Retina (tissue), 1 donor: ENCODE measurements around the gene SYP.
"Not testable (repeated sequence)": the region's sequence is repeated elsewhere in the genome, so short reads cannot be mapped to it uniquely, and the experiment has no call there.

Experiments
- DNase-seq: peaks from one replicate; pipeline ENCODE4 v3.0.0-alpha.2; 2016

SYP gene

DNA sequence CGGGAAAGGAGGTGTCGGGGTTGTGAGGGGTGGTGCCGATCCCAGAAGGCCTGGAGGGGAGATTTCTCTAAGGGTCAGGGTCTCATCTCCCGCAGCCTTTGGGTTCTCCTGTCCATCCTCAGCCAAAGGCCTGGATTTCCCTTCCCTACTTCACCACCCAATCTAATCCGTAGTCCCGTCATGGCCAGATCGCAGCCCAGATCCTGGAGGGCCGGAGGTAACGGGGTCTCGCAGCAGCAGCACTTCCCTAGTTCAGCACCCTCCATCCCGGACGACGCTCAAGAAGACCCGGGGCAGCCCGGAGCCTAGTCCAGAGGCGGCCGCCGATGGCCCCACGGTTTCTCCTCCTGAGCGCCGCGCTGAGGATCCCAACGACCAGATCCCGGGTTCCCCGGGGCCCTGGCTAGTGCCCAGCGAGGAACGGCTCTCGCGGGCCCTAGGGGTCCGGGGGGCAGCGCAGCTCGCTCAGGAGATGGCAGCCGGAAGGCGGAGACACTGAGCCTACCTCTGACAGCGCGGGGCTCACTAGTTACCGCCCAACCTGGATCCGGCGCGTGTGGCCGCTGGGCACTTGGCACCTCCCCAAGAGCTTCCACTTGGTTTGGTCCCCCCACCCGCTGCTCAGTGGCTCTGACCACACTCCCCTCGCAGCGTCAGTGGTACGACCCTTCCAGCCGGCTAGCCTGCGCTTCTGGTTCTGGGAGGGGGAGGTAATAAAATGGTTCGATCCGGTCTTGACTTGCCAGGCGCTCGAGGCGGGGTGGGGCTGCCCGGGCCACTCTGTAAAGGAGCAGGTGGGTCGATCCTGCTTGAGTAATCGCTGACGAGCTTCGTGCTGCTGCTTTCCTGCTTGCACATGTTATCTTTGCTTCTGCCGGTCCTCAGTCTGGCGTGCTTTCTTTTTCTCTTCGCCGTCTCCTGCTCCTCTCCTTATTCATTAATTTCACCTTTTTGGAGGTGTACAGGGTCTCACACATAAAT, 33.8 kb downstream of the SYP start:
- peak; percentile 85 for DNase-seq

GRCh38 chrX:49164589-49165360, 35.2 kb downstream of the SYP start:
- DNase-seq, result no peak

- peak; percentile 89 for DNase-seq
Observed at GRCh38 chrX:49163555-49164419, 36.2 kb downstream of the SYP start.

- no peak for DNase-seq
Observed at GRCh38 chrX:49162620-49163019, 37.4 kb downstream of the SYP start, which contains the start of gene MAGIX. MAGIX (plus strand) TSS chrX:49162758; CDS start chrX:49162890, 132 bp downstream.

DNA sequence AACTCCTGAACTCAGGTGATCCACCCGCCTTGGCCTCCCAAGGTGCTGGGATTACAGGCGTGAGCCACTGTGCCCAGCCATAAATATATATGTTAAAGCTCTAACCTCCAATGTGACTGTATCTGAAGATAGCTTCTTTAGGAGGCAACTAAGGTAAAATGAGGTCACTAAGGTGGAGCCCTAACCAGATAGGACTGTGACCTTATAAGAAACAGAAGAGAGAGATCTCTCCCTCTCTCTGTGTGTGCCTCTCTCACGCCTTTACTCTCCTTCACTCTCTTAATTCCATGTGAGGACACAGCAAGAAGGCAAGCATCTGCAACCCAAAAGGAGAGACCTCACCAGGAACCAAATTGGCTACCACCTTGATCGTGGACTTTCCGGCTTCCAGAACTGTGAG, 38.4 kb downstream of the SYP start:
- no peak for DNase-seq

DNA sequence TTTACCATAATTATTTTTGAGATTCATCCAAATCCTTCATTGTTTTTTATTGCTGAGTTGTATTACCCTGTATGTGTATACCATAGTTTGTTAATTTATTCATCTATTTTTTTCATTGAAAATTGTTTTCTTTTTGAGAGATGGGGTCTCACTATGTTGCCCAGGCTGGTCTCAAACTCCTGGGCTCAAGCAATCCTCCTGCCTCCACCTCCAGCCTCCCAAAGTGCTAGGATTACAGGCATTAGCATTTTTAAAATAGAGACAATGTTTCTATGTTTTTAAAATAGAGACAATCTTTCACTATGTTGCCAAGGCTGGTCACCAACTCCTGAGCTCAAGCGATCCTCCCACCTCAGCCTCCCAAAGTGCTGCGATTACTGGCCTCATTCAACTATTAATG, 39.1 kb downstream of the SYP start:
- DNase-seq, result no peak

DNA sequence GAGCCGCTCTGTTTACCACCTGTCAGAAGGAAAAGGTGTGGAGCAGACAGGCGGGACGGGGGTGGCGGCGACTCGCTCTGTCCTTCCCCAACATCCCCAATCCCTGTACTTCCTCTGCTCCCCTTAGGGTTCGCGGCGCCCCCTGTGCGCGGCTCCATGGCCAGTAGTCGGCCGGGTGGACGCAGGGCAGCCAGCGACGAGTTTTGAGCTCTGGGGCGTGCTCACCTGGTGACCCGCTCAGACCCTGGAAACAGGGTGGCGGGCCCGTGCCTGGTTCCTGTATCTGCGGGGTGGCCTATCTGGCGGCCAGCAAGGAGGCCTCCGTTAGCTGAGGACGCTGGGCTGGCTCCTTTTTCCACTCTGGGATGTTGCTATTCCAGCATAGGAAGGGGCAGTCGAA, 42.8 kb downstream of the SYP start:
- DNase-seq, result no peak

DNA sequence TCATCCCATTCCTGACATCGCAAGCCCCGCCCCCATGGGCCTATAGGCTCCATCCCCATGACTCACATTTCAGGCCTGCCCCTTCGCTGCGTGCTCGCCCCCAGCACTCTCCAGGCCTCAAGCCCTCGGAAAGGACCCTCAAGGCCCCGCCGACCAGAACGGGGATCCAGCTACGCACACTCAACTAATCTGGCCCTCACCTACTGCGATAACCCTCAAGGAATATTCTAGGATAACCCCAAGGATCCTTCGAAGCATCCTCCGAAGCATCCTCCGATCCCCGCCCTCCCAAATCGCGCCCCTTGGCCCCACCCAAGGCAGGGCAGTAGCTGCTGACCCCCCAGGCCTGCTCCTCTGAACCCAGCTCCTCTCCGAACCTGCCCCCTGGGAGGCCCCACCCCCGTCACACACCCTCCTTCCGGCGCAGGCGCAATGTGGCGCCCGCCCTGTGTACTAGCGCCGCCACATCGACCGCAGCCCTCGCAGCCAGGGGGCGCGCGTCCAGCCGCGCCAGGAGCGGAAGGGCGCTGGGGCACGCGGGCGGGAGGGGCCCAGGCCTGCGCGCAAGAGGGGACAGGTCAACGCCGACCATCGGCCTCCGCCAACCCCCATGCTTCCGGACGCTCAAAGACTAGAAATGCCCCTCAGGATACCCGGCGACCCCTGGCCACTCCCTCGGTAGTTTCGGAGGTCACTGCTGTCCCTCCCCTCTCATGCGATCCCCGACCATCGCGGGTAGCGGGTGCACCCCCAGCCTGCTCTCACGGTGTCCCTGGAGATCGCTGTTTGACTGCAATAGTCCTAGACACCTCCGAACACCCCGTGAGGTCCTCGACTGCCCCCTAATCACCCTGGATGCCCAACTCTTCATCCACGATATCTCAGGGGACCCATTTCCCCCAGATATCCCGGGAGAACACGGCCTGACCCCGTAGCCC, 43.8 kb downstream of the SYP start:
- DNase-seq, result peak; percentile 80

DNA sequence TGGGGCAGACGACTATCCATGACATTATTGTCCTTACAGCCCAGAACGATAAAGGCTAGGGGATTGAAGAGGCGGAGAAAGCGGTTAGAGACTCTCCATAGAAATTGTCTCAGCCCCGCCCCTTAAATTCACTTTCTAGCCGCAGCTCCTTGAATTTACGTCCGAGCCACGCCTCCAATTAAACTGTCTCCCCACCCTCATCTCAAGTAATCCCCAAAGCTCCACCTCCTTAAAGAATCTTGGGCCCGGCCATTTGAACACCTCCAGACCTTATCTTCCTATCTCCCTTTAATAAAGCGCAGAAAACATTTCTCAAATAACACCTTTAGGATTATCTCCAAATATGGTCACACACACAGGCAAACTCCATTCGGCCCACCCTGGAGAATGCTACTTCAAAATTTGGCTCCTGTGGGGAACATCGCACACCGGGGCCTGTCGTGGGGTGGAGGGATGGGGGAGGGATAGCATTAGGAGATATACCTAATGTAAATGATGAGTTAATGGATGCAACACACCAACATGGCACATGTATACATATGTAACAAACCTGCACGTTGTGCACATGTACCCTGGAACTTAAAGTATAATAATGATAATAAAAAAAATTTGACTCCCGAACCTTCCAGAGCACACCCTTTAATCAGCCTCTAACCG, 44.6 kb downstream of the SYP start:
- peak; percentile 64 for DNase-seq

- no peak for DNase-seq
Observed at GRCh38 chrX:49153467-49153866, 46.5 kb downstream of the SYP start.

DNA sequence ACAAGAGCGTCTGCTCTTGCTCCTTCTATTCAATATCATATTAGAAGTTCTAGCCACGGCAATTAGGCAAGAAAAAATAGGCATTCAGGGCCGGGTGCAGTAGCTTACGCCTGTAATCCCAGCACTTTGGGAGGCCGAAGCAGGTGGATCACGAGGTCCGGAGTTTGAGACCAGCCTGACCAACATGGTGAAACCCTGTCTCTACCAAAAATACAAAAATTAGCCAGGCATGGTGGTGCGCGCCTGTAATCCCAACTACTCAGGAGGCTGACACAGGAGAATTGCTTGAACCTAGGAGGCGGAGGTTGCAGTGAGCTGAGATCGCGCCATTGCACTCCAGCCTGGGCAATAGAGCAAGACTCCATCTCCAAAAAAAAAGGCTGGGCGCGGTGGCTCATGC, 50.7 kb downstream of the SYP start:
- DNase-seq, result not testable (repeated sequence)

DNA sequence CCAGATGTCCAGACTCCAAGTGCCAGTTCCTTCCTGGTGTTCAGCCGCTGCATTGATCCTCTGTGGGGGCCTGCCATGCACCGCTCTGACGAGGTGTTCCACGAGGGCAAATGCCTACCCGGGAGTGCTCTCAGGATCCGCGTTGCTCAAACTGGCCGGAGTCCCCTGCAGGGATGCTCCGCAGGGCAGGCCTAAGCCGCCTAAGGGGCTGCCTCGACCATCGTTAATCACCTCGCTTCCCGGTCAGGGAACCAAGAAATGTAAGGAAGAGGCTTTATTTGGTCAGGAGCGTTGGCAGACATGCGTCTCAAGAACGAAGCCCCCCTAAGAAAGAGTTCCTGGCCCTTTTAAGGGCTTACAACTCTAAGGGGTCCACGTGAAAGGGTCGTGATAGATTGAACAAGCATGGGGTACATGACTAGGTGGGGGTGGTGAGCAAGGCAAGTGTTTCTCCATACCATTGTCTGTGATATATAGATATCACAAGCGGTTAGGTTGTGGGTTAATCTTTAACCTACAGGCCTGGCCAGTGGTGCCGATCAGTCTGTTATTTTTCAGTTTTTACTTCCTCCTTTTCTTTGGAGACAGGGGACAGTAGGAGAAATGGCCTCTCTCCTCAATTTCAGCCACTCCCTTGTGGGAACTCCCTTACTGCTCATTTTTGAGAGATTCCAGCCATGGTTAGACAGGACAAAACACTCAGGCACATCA, 51.4 kb downstream of the SYP start:
- DNase-seq, result not testable (repeated sequence)

GRCh38 chrX:49147936-49148335, 52.1 kb downstream of the SYP start:
- no peak for DNase-seq

- DNase-seq, result no peak
Observed at GRCh38 chrX:49147282-49147681, 52.7 kb downstream of the SYP start.

DNA sequence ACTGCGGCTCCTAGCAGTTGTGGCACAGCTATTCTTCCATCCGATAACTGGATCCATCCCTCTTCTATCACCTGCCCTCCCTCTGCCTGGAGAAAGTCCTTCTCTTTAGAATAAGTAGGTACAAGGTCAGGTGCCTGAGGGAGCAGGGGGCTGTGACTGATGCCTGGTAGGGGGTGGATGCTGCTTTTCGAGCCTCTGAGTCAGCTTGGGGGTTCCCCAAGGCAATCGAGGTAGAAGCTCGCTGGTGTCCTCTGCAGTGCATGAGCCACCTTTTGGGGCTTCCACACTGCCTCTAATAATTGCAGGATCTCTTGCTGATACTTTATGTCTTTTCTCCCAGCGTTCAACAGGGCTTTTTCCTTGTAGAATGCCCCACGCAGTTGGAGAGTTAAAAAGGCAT, 56.8 kb downstream of the SYP start:
- DNase-seq, result not testable (repeated sequence)

DNA sequence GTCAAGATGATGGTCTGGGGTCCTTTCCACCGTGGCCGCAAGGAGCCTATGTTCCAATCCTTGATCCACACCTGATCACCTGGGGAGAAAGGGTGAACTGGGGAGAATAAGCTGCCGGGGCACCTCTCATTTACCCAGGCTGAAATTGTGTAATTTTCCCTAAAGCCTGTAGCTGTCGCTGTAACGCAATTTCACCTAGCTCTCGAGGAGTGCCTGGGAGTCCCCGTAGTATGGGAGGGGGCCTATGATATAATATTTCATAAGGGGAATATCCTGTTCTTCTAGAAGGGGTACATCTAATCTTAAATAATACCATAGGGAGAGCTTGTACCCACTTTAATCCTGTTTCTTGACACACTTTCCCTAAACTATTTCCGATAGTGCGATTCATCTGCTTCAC, 57.7 kb downstream of the SYP start:
- DNase-seq, result not testable (repeated sequence)

DNA sequence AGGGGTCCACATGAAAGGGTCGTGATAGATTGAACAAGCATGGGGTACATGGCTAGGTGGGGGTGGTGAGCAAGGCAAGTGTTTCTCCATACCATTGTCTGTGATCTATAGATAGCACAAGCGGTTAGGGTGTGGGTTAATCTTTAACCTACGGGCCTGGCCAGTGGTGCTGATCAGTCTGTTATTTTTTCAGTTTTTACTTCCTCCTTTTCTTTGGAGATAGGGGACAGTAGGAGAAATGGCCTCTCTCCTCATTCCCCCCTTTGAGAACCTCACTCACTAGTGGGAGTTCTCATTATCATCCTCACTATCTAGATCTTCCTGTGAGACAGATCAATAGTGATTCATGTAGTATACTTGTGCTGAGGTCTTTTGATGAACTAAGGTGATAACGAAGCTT, 60.3 kb downstream of the SYP start:
- DNase-seq, result no peak
